Epithelial cell of proximal tubule (primary cell): Measurements from ENCODE around the gene CFHR2. TPM values are rescaled to one million over a fixed set of nuclear protein-coding genes. Genes with fewer than 3 reads are reported as not detected.
"Not testable (repeated sequence)": the region's sequence is repeated elsewhere in the genome, so short reads cannot be mapped to it uniquely, and the experiment has no call there.

ENCODE experiments used
- DNase-seq: peaks from one replicate; pipeline ENCODE4 v3.0.0-alpha.2; 2011; ENCODE audit warnings: low read depth
- H3K4me3 ChIP-seq: 2 replicates; pipeline ENCODE4 v1.5.1; 2011; ENCODE audit warnings: low read depth, mild to moderate bottlenecking, low read length
- total RNA-seq: library from RNA; depleted of rRNA; stranded (reverse); fragments of >200 nt; gene quantifications from 2 replicates; pipeline ENCODE4 v1.2.3, GENCODE V29; 2015
- TF ChIP-seq, protein P1 (sequence below): conservative IDR thresholded peaks from 2 replicates; pipeline ENCODE4 v1.5.1; 2012; ENCODE audit warnings: low read depth, mild to moderate bottlenecking, low read length

Gene CFHR2
- total RNA-seq: not detected in 2 replicates

DNA sequence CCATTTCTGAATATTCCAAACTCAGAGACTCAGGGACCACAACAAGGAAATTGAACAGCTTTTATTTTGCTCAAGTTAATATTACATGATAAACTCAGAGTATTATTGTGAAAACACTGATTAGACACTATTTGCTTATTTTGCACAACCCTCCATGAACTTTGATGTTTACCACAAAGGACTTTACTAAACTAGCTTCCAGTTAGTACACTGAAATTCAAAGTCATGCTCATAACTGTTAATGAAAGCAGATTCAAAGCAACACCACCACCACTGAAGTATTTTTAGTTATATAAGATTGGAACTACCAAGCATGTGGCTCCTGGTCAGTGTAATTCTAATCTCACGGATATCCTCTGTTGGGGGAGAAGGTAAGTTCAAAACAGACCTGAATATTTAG lies at the start of gene CFHR2:
Gene CFHR2, plus strand, starts transcription at position 171 of the 400 bp plus-strand sequence. Its CDS starts 143 bp downstream, at position 314.
- not testable (repeated sequence) for H3K4me3 ChIP-seq, DNase-seq

DNA sequence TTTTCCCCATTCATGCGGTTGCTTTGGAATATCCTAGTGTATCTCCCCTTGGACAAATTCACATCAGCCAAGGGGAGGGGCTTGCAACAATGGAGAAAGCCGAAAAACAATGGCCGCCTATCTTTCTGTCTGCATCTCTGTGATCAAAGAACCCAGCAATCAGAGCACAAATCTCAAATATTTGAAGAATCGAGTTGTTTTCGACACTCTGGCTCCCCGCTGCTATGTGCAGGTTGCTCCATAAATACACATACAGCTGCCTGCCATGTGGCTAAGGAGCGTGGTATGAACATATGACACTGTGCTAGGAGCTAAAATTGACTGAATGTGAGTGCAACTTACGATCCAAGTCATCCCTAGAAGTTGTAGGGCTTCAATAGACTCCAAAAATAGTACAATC lies 47.2 kb upstream of the CFHR2 start:
- no peak overlapping the region for H3K4me3 ChIP-seq
- TF ChIP-seq, protein P1, sequence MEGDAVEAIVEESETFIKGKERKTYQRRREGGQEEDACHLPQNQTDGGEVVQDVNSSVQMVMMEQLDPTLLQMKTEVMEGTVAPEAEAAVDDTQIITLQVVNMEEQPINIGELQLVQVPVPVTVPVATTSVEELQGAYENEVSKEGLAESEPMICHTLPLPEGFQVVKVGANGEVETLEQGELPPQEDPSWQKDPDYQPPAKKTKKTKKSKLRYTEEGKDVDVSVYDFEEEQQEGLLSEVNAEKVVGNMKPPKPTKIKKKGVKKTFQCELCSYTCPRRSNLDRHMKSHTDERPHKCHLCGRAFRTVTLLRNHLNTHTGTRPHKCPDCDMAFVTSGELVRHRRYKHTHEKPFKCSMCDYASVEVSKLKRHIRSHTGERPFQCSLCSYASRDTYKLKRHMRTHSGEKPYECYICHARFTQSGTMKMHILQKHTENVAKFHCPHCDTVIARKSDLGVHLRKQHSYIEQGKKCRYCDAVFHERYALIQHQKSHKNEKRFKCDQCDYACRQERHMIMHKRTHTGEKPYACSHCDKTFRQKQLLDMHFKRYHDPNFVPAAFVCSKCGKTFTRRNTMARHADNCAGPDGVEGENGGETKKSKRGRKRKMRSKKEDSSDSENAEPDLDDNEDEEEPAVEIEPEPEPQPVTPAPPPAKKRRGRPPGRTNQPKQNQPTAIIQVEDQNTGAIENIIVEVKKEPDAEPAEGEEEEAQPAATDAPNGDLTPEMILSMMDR: no peak
- no peak for DNase-seq

DNA sequence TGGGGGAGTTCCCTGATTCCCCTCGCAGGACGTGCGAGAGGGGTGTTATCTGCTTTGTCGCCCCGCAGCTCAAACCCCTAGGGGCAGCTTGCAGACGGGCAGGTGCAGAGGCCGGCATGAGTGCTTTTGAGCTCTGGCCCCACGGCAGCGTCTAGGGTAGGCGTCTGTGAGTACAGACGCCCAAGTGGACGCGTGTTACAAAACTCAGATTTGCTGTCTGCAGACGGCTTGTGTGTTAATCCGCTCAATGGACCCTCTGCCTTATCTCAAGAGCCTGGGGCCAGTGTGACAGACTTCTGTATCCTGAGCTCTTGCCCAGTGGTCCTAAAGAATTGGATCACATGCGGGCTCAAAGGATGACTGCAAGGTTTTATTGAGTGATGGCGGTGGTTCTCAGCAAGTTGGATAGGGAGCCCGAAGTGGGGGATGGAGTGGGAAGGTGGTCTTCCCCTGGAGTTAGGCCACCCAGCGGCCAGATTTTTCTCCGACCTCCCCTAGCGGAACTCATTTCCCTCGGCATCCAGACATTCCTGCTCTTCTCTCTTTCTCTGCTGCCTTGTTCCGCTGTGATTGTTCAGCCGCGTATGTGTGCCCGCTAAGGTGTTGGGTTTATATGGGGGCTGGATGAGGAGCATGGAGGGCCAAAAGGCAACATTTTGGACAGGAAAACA lies 46.2 kb upstream of the CFHR2 start:
- TF ChIP-seq, protein P1: peak; percentile 6
- H3K4me3 ChIP-seq: peak overlapping the region; percentile 26
- DNase-seq: no peak

DNA sequence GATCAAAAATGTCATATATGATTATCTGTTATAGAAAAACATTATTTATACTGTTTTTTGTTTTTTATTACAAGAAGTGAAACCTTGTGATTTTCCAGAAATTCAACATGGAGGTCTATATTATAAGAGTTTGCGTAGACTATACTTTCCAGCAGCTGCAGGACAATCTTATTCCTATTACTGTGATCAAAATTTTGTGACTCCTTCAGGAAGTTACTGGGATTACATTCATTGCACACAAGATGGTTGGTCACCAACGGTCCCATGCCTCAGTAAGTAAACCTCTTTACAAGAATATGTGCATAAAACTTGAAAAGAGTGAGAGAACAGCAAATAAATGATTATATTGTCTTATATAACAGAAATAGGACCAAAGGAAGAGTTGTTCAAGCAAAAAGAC lies 41.2 kb upstream of the CFHR2 start:
- TF ChIP-seq, protein P1: no peak
- no peak for DNase-seq
- no peak overlapping the region for H3K4me3 ChIP-seq

GRCh38 chr1:196910215-196910614 lies 33.3 kb upstream of the CFHR2 start:
- no peak for DNase-seq
- H3K4me3 ChIP-seq: no peak overlapping the region
- TF ChIP-seq, protein P1: peak; percentile 31

GRCh38 chr1:196912283-196912682 lies 31.3 kb upstream of the CFHR2 start:
- not testable (repeated sequence) for DNase-seq, H3K4me3 ChIP-seq

GRCh38 chr1:196926839-196927238 lies 16.7 kb upstream of the CFHR2 start:
- not testable (repeated sequence) for DNase-seq, H3K4me3 ChIP-seq

DNA sequence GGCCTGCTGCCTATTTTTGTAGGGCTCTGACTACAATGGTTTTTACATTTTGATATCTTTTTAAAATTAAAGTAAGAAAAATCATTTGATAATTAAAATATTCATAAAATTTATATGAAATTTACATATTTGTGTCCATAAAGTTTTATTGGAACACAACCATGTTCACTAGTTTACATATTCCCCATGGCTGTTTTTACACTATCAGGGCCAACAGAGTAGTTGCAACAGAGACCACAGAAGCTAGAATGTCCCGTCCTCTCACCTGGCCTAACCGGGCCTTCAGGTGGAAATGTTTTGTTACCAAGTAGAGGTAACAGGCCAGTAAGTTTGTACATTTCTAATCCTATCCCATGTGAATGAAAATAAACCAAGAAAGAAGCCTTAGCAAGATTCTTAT lies 10.7 kb upstream of the CFHR2 start:
- DNase-seq, H3K4me3 ChIP-seq: not testable (repeated sequence)

DNA sequence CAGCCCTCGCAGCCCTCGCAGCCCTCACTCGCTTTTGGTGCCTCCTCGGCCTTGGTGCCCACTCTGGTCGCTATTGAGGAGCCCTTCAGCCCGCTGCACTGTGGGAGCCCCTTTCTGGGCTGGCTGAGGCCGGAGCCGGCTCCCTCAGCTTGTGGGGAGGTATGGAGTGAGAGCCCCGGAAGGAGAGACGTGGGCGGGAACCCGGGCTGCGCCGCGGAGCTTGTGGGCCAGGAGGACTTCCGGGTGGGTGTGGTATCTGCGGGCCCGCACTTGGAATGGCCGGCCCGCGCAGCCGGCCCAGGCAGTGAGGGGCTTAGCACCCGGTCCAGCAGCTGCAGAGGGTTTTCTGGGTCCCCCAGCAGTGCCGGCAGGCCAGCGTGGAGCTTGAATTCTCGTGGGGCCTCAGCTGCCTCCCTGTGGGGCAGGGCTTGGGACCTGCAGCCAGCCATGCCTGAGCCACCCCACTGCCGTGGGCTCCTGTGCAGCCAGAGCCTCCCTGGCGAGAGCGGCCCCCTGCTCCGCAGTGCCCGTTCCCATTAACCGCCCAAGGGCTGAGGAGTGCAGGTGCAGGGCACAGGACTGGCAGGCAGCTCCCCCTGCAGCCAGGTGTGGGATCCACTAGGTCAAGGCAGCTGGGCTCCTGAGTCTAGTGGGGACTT lies 9.9 kb upstream of the CFHR2 start:
- TF ChIP-seq, protein P1: no peak
- no peak for DNase-seq
- H3K4me3 ChIP-seq: no peak overlapping the region

- H3K4me3 ChIP-seq, DNase-seq: not testable (repeated sequence)
Observed at GRCh38 chr1:196941474-196941873, 2.1 kb upstream of the CFHR2 start.
